ENCODE measurements around the gene RGS10. TPM values are rescaled to one million over a fixed set of nuclear protein-coding genes. Genes with fewer than 3 reads are reported as not detected.

The RGS10 gene
- total and polyA plus RNA-seq, 2 experiments from 2014 or later: 16.8 to 26.8 TPM

DNA sequence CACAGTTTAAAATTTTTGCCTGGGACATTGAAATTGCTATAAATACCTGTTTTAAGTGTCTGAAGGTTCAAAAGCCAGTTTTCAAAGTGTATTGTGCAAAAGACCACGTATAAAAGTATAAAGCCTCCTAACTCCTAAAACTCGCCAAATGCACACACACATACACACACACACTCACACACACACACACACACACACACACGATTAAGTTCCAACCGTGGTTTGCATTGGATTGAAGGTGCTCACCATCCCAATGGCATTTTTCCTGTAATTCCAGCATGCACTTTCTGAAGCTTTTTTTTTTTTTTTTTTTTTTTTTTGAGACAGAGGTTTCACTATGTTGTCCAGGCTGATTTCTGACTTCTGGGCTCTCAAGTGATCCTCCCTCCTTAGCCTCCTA, 2.8 kb upstream of the RGS10 start (continued):
- TF ChIP-seq, protein P1, sequence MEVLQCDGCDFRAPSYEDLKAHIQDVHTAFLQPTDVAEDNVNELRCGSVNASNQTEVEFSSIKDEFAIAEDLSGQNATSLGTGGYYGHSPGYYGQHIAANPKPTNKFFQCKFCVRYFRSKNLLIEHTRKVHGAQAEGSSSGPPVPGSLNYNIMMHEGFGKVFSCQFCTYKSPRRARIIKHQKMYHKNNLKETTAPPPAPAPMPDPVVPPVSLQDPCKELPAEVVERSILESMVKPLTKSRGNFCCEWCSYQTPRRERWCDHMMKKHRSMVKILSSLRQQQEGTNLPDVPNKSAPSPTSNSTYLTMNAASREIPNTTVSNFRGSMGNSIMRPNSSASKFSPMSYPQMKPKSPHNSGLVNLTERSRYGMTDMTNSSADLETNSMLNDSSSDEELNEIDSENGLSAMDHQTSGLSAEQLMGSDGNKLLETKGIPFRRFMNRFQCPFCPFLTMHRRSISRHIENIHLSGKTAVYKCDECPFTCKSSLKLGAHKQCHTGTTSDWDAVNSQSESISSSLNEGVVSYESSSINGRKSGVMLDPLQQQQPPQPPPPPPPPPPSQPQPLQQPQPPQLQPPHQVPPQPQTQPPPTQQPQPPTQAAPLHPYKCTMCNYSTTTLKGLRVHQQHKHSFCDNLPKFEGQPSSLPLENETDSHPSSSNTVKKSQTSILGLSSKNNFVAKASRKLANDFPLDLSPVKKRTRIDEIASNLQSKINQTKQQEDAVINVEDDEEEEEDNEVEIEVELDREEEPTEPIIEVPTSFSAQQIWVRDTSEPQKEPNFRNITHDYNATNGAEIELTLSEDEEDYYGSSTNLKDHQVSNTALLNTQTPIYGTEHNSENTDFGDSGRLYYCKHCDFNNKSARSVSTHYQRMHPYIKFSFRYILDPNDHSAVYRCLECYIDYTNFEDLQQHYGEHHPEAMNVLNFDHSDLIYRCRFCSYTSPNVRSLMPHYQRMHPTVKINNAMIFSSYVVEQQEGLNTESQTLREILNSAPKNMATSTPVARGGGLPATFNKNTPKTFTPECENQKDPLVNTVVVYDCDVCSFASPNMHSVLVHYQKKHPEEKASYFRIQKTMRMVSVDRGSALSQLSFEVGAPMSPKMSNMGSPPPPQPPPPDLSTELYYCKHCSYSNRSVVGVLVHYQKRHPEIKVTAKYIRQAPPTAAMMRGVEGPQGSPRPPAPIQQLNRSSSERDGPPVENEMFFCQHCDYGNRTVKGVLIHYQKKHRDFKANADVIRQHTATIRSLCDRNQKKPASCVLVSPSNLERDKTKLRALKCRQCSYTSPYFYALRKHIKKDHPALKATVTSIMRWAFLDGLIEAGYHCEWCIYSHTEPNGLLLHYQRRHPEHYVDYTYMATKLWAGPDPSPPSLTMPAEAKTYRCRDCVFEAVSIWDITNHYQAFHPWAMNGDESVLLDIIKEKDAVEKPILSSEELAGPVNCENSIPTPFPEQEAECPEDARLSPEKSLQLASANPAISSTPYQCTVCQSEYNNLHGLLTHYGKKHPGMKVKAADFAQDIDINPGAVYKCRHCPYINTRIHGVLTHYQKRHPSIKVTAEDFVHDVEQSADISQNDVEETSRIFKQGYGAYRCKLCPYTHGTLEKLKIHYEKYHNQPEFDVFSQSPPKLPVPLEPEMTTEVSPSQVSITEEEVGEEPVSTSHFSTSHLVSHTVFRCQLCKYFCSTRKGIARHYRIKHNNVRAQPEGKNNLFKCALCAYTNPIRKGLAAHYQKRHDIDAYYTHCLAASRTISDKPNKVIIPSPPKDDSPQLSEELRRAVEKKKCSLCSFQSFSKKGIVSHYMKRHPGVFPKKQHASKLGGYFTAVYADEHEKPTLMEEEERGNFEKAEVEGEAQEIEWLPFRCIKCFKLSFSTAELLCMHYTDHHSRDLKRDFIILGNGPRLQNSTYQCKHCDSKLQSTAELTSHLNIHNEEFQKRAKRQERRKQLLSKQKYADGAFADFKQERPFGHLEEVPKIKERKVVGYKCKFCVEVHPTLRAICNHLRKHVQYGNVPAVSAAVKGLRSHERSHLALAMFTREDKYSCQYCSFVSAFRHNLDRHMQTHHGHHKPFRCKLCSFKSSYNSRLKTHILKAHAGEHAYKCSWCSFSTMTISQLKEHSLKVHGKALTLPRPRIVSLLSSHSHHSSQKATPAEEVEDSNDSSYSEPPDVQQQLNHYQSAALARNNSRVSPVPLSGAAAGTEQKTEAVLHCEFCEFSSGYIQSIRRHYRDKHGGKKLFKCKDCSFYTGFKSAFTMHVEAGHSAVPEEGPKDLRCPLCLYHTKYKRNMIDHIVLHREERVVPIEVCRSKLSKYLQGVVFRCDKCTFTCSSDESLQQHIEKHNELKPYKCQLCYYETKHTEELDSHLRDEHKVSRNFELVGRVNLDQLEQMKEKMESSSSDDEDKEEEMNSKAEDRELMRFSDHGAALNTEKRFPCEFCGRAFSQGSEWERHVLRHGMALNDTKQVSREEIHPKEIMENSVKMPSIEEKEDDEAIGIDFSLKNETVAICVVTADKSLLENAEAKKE (CRISPR knock-in tag; IDR thresholded peaks at IDR 0.05): no peak
- TF ChIP-seq, protein P2, sequence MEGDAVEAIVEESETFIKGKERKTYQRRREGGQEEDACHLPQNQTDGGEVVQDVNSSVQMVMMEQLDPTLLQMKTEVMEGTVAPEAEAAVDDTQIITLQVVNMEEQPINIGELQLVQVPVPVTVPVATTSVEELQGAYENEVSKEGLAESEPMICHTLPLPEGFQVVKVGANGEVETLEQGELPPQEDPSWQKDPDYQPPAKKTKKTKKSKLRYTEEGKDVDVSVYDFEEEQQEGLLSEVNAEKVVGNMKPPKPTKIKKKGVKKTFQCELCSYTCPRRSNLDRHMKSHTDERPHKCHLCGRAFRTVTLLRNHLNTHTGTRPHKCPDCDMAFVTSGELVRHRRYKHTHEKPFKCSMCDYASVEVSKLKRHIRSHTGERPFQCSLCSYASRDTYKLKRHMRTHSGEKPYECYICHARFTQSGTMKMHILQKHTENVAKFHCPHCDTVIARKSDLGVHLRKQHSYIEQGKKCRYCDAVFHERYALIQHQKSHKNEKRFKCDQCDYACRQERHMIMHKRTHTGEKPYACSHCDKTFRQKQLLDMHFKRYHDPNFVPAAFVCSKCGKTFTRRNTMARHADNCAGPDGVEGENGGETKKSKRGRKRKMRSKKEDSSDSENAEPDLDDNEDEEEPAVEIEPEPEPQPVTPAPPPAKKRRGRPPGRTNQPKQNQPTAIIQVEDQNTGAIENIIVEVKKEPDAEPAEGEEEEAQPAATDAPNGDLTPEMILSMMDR (conservative IDR thresholded peaks at IDR 0.05; ENCODE audit: low read depth in 2 of 2): no peak
- no peak for TF ChIP-seq POLR2AphosphoS5 (IDR thresholded peaks at IDR 0.05; ENCODE audit: low read depth)

DNA sequence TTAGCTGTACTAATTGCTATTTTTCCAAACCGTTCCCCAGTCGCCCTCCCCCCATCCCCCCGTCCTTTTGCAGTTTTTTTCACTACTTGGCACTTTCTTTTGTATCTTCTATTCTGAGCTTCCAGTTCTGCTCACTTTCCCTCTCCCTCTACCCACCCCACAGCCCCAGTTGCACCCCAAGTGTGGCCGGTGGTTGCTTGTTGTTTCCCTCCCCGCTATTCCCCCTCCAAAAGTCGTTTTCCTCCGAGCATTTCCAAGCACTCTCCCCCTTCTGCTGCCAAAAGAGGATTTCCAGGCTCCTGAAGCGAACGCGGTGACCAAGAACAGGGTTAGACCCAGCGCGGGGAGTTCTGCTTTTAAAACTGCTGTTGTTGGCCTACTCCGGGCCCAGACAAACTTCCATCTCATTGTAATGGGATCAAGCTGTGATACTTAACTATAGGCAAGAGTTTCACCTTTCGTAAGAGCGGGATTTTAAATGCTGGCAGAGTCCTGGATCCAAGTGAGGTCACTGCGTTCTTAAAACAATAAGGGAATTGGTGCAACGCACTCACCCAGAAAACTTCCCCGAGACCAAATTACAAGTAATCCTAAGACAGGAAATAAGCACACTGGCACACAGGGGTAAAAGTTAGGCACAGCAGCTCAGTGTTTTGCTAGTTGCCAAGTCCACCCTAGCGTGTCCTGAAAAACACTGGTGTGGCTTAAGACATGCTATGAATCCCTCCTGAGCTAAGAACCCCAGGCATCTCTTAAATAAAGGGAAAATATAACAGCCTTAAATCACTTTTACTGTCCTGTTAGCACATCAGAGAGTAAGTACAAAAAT, 1.5 kb upstream of the RGS10 start:
- H3K4me1 ChIP-seq (ENCODE audit: insufficient read depth): peaks cover 13% of the 10 kb centered on the region; the same call in 1 of the 2 replicates
- no peaks in the 10 kb centered on the region; the same call in 1 of the 2 replicates for H4K20me1 ChIP-seq (replicated peaks; ENCODE audit: insufficient read depth)
- peaks cover 49% of the 10 kb centered on the region for H3K27me3 Mint-ChIP-seq (ENCODE audit: insufficient read depth, low read depth, poor library complexity)
- peaks cover 61% of the 10 kb centered on the region for H3K27me3 ChIP-seq (ENCODE audit: insufficient read depth)
- H2AFZ ChIP-seq: peak overlapping the region; percentile 94
- peak overlapping the region; percentile 83 for H3K4me3 Mint-ChIP-seq
- H3K79me2 ChIP-seq (replicated peaks; ENCODE audit: insufficient read depth): no peaks in the 10 kb centered on the region
- peaks cover 18% of the 10 kb centered on the region for H3K4me1 Mint-ChIP-seq
- peak overlapping the region; percentile 95 for H3K4me2 ChIP-seq
- peaks cover 9% of the 10 kb centered on the region; the same call in 1 of the 2 replicates for H3F3A ChIP-seq (replicated peaks; ENCODE audit: low read depth)
- H3K9me2 ChIP-seq (ENCODE audit: insufficient read depth): no peaks in the 10 kb centered on the region
- H3K36me3 ChIP-seq (ENCODE audit: insufficient read depth): no peaks in the 10 kb centered on the region
- TF ChIP-seq, protein P1 (CRISPR knock-in tag; IDR thresholded peaks at IDR 0.05): peak; percentile 63; the same call in 1 of the 2 replicates
- peak; percentile 23 for TF ChIP-seq EZH2 (IDR thresholded peaks at IDR 0.05; ENCODE audit: low read depth, unreplicated experiment)
- TF ChIP-seq CREB1 (CRISPR knock-in tag; IDR thresholded peaks at IDR 0.05; ENCODE audit: low read depth): no peak
- H3K4me3 ChIP-seq: peak overlapping the region; percentile 83
- H3K27ac Mint-ChIP-seq: no peak overlapping the region
- peak; percentile 63 for DNase-seq (ENCODE audit: low spot score)
- peaks cover 3% of the 10 kb centered on the region; the same call in 1 of the 3 replicates for H3K36me3 Mint-ChIP-seq (ENCODE audit: low read depth)
- no peak overlapping the region for H3K27ac ChIP-seq (ENCODE audit: low read depth)
- H3K9me3 Mint-ChIP-seq: no peaks in the 10 kb centered on the region; the same call in 2 of the 3 replicates
- ATAC-seq: peak; percentile 10
